Measurements from ENCODE around the gene ABCC6. TPM values are rescaled to one million over a fixed set of nuclear protein-coding genes. Genes with fewer than 3 reads are reported as not detected.

The ABCC6 gene
- total RNA-seq, 1 experiment from 2014 or later: 2.7 TPM

GRCh38 chr16:16176328-16176727 lies 47.0 kb downstream of the ABCC6 start:
- RAD21 ChIA-PET (ENCODE audit: low non-redundant PET in 1 of 2, low total read pairs in 2 of 2, uncharacterized antibody in 2 of 2, unreplicated experiment in 2 of 2): no interaction called here
- H3K4me3 ChIP-seq (replicated peaks in 1 of 2; ENCODE audit: low read depth in 1 of 2, low read length in 2 of 2): no peak overlapping the region
- H3K4me2 ChIP-seq (ENCODE audit: low read length): no peak overlapping the region
- CTCF ChIA-PET: interaction anchor here (2.9 kb wide), 1 partner anchor 11 kb away, joined by 8 read pairs; no protein-coding TSS in a partner anchor
- no peaks in the 10 kb centered on the region for H4K20me1 ChIP-seq (ENCODE audit: insufficient read depth)
- no peaks in the 10 kb centered on the region for H3K27me3 ChIP-seq (ENCODE audit: insufficient read depth, low read length)
- H3K9me2 ChIP-seq (ENCODE audit: insufficient read depth): no peaks in the 10 kb centered on the region
- intact Hi-C loops (cut with micrococcal nuclease): no loop called here
- ATAC-seq (no peak), DNase-seq (ENCODE audit: low read depth, low spot score) (no peak)
- no peak overlapping the region for H2AFZ ChIP-seq (ENCODE audit: low read depth, low read length, poor library complexity, severe bottlenecking)
- POLR2A ChIA-PET: no interaction called here
- TF ChIP-seq MAX (IDR thresholded peaks at IDR 0.05) (no peak), TCF7L2 (IDR thresholded peaks at IDR 0.05; ENCODE audit: borderline replicate concordance, extremely low read depth, insufficient read depth, insufficient read length) (no peak), CTCF (IDR thresholded peaks at IDR 0.05 in 2 of 3, conservative IDR thresholded peaks at IDR 0.05 in 1 of 3; ENCODE audit: borderline replicate concordance in 1 of 3, insufficient read depth in 1 of 3, low read depth in 2 of 3, low read length in 2 of 3) (no peak), ZBTB33 (IDR thresholded peaks at IDR 0.05; ENCODE audit: extremely low read depth, insufficient replicate concordance, low read length) (no peak), SIN3A (IDR thresholded peaks at IDR 0.05; ENCODE audit: low read depth) (no peak), JUND (IDR thresholded peaks at IDR 0.05) (no peak)
- H3K9ac ChIP-seq (ENCODE audit: low read length): no peak overlapping the region
- H3K79me2 ChIP-seq (ENCODE audit: insufficient read depth, low read length): no peaks in the 10 kb centered on the region
- H3K27ac ChIP-seq (ENCODE audit: low read depth, low read length): no peak overlapping the region
- peaks cover 0 to 9% of the 10 kb centered on the region in 2 experiments; a peak in 1 of 4 replicates for H3K9me3 ChIP-seq (ENCODE audit: control insufficient read depth in 1 of 2, insufficient read depth in 1 of 2, low read depth in 1 of 2, low read length in 2 of 2)
- H3K36me3 ChIP-seq (ENCODE audit: control insufficient read depth in 1 of 2, insufficient read depth in 2 of 2, low read length in 2 of 2): no peaks in the 10 kb centered on the region
- BruUV-seq (replicated peaks): no TSS peak
- H3K4me1 ChIP-seq (ENCODE audit: control insufficient read depth in 1 of 2, insufficient read depth in 2 of 2, low read length in 2 of 2): no peaks in the 10 kb centered on the region

Data from HCT116 (cell line).